ENCODE results near the gene RHOC. TPM values are rescaled to one million over a fixed set of nuclear protein-coding genes. Genes with fewer than 3 reads are reported as not detected.

RHOC gene
- total RNA-seq, 2 donors from 2014 or later, result 190 to 330 TPM

- TF ChIP-seq CTCF (IDR thresholded peaks at IDR 0.05), result peak; percentile 96 to 98
- peak; percentile 90 for DNase-seq (ENCODE audit: low spot score)
- peaks cover 14% of the 10 kb centered on the region for H3K36me3 ChIP-seq
- peaks cover 0 to 42% of the 10 kb centered on the region in 2 donors for H3K4me1 ChIP-seq
- H3K27ac ChIP-seq, result peak overlapping the region; percentile 97 to 99
- no peaks in the 10 kb centered on the region for H3K27me3 ChIP-seq
- peak overlapping the region; percentile 95 for H3K4me3 ChIP-seq
- no peaks in the 10 kb centered on the region for H3K9me3 ChIP-seq
Observed at GRCh38 chr1:112707221-112708001, 484 bp upstream of the RHOC start.

GRCh38 chr1:112704934-112705627 is 1.8 kb downstream of the RHOC start:
- H3K36me3 ChIP-seq, result peaks cover 30% of the 10 kb centered on the region
- H3K27me3 ChIP-seq, result no peaks in the 10 kb centered on the region
- no peak for TF ChIP-seq CTCF (IDR thresholded peaks at IDR 0.05)
- peak; percentile 94 for DNase-seq (ENCODE audit: low spot score)
- no peaks in the 10 kb centered on the region for H3K9me3 ChIP-seq
- H3K4me3 ChIP-seq, result peak overlapping the region; percentile 95
- peaks cover 0 to 66% of the 10 kb centered on the region in 2 donors for H3K4me1 ChIP-seq
- H3K27ac ChIP-seq, result peak overlapping the region; percentile 97 to 99

GRCh38 chr1:112704391-112704933 is 2.5 kb downstream of the RHOC start:
- Histone ChIP-seq H3K9me3 (no peaks in the 10 kb centered on the region), H3K36me3 (peaks cover 35% of the 10 kb centered on the region), H3K4me1 (peaks cover 0 to 72% of the 10 kb centered on the region in 2 donors), H3K4me3 (peak overlapping the region; percentile 95), H3K27ac (peak overlapping the region; percentile 97 to 99), H3K27me3 (no peaks in the 10 kb centered on the region)
- DNase-seq (ENCODE audit: low spot score), result no peak
- no peak for TF ChIP-seq CTCF (IDR thresholded peaks at IDR 0.05)

- H3K36me3 ChIP-seq, result peaks cover 35% of the 10 kb centered on the region
Observed at GRCh38 chr1:112703706-112704105, 3.2 kb downstream of the RHOC start.

More at GRCh38 chr1:112703706-112704105, 3.2 kb downstream of the RHOC start:
- H3K4me1 ChIP-seq, result peaks cover 0 to 79% of the 10 kb centered on the region in 2 donors
- no peak for TF ChIP-seq CTCF (IDR thresholded peaks at IDR 0.05)
- DNase-seq (ENCODE audit: low spot score), result no peak
- H3K9me3 ChIP-seq, result no peaks in the 10 kb centered on the region
- peak overlapping the region in 1 of 2 donors; percentile 95 for H3K4me3 ChIP-seq
- H3K27me3 ChIP-seq, result no peaks in the 10 kb centered on the region
- H3K27ac ChIP-seq, result peak overlapping the region; percentile 97 to 99

All from right atrium auricular region (tissue), 2 donors.